ENCODE measurements around the gene ASPG. TPM values are rescaled to one million over a fixed set of nuclear protein-coding genes. Genes with fewer than 3 reads are reported as not detected.

Gene ASPG
- total RNA-seq, 1 experiment from 2014 or later, result not detected

- Histone ChIP-seq H4K20me1 (ENCODE audit: insufficient read depth, low read depth, low read length) (peaks cover 10% of the 10 kb centered on the region; the same call in 1 of the 2 replicates), H3K27ac (ENCODE audit: low read length) (no peak overlapping the region), H3K9ac (ENCODE audit: low read length) (no peak overlapping the region), H3K79me2 (ENCODE audit: low read length) (no peaks in the 10 kb centered on the region), H3K9me3 (ENCODE audit: low read length) (no peaks in the 10 kb centered on the region), H3K9me2 (replicated peaks; ENCODE audit: insufficient read depth, low read length) (no peaks in the 10 kb centered on the region), H3K36me3 (ENCODE audit: insufficient read depth, low read length) (no peaks in the 10 kb centered on the region), H3K4me2 (ENCODE audit: low read depth, low read length, poor library complexity, severe bottlenecking) (no peak overlapping the region), H3K27me3 (ENCODE audit: low read length) (no peaks in the 10 kb centered on the region), H2AFZ (ENCODE audit: low read length) (no peak overlapping the region), H3K4me1 (ENCODE audit: low read length) (no peaks in the 10 kb centered on the region), H3K4me3 (ENCODE audit: low read length) (no peak overlapping the region)
- DNase-seq, result no peak
These were observed 62.0 kb downstream of the ASPG start for GRCh38 chr14:104147346-104148125.

- H3K9me3 ChIP-seq (ENCODE audit: low read length), result no peaks in the 10 kb centered on the region
- peaks cover 10% of the 10 kb centered on the region; the same call in 1 of the 2 replicates for H4K20me1 ChIP-seq (ENCODE audit: insufficient read depth, low read depth, low read length)
- H3K4me3 ChIP-seq (ENCODE audit: low read length), result no peak overlapping the region
- H2AFZ ChIP-seq (ENCODE audit: low read length), result no peak overlapping the region
- H3K27me3 ChIP-seq (ENCODE audit: low read length), result no peaks in the 10 kb centered on the region
- H3K9me2 ChIP-seq (replicated peaks; ENCODE audit: insufficient read depth, low read length), result no peaks in the 10 kb centered on the region
- H3K79me2 ChIP-seq (ENCODE audit: low read length), result no peaks in the 10 kb centered on the region
- no peak overlapping the region for H3K27ac ChIP-seq (ENCODE audit: low read length)
- no peak for DNase-seq
- no peak overlapping the region for H3K4me2 ChIP-seq (ENCODE audit: low read depth, low read length, poor library complexity, severe bottlenecking)
- H3K4me1 ChIP-seq (ENCODE audit: low read length), result no peaks in the 10 kb centered on the region
- no peaks in the 10 kb centered on the region for H3K36me3 ChIP-seq (ENCODE audit: insufficient read depth, low read length)
- no peak overlapping the region for H3K9ac ChIP-seq (ENCODE audit: low read length)
These were observed 63.2 kb downstream of the ASPG start for GRCh38 chr14:104148433-104149277.

GRCh38 chr14:104149278-104149595 is 63.7 kb downstream of the ASPG start:
- Histone ChIP-seq H3K79me2 (ENCODE audit: low read length) (no peaks in the 10 kb centered on the region), H3K9me3 (ENCODE audit: low read length) (no peaks in the 10 kb centered on the region), H3K9me2 (replicated peaks; ENCODE audit: insufficient read depth, low read length) (no peaks in the 10 kb centered on the region), H3K27me3 (ENCODE audit: low read length) (no peaks in the 10 kb centered on the region), H2AFZ (ENCODE audit: low read length) (no peak overlapping the region), H3K4me3 (ENCODE audit: low read length) (no peak overlapping the region), H3K4me2 (ENCODE audit: low read depth, low read length, poor library complexity, severe bottlenecking) (no peak overlapping the region), H3K9ac (ENCODE audit: low read length) (no peak overlapping the region), H3K4me1 (ENCODE audit: low read length) (no peaks in the 10 kb centered on the region), H3K36me3 (ENCODE audit: insufficient read depth, low read length) (no peaks in the 10 kb centered on the region), H4K20me1 (ENCODE audit: insufficient read depth, low read depth, low read length) (peaks cover 6% of the 10 kb centered on the region; the same call in 1 of the 2 replicates), H3K27ac (ENCODE audit: low read length) (no peak overlapping the region)
- no peak for DNase-seq

DNA sequence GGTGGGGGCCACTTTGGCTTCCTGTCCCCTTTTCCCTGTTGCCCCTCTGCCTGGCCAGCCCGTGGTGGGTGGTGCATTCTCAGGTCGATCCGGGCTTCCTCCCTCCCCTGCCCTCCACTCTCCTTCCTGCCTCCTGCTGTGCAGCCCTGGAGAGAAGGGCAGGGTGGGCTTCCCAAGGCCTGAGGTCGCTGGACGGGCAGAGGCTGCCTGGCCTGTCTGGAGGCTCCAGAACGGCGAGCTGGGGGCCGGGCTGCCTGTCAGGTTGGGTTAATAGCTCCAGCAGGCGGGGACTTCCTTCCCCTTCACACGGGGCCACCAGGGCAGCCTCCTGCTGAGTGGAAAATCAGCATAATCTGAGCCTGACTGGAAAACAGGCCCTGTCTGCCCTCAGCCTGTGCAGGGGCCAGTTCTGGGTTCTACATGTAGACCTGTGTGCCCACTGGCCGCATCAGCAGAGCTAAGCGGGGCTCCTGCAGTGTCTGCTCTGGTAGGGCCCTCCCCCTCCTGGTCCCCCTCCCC is 64.2 kb downstream of the ASPG start:
- Histone ChIP-seq H3K4me1 (ENCODE audit: low read length) (no peaks in the 10 kb centered on the region), H3K4me3 (ENCODE audit: low read length) (no peak overlapping the region), H3K9me3 (ENCODE audit: low read length) (no peaks in the 10 kb centered on the region), H3K27ac (ENCODE audit: low read length) (no peak overlapping the region), H3K79me2 (ENCODE audit: low read length) (no peaks in the 10 kb centered on the region), H3K27me3 (ENCODE audit: low read length) (no peaks in the 10 kb centered on the region), H3K4me2 (ENCODE audit: low read depth, low read length, poor library complexity, severe bottlenecking) (no peak overlapping the region), H3K9me2 (replicated peaks; ENCODE audit: insufficient read depth, low read length) (no peaks in the 10 kb centered on the region), H3K36me3 (ENCODE audit: insufficient read depth, low read length) (no peaks in the 10 kb centered on the region), H3K9ac (ENCODE audit: low read length) (no peak overlapping the region), H4K20me1 (ENCODE audit: insufficient read depth, low read depth, low read length) (peaks cover 3% of the 10 kb centered on the region; the same call in 1 of the 2 replicates), H2AFZ (ENCODE audit: low read length) (no peak overlapping the region)
- no peak for DNase-seq

GRCh38 chr14:104150136-104151025 is 64.9 kb downstream of the ASPG start:
- Histone ChIP-seq H3K36me3 (ENCODE audit: insufficient read depth, low read length) (no peaks in the 10 kb centered on the region), H3K9me3 (ENCODE audit: low read length) (no peaks in the 10 kb centered on the region), H3K4me1 (ENCODE audit: low read length) (no peaks in the 10 kb centered on the region), H2AFZ (ENCODE audit: low read length) (no peak overlapping the region), H3K27me3 (ENCODE audit: low read length) (no peaks in the 10 kb centered on the region), H3K4me2 (ENCODE audit: low read depth, low read length, poor library complexity, severe bottlenecking) (no peak overlapping the region), H3K79me2 (ENCODE audit: low read length) (no peaks in the 10 kb centered on the region), H3K9me2 (replicated peaks; ENCODE audit: insufficient read depth, low read length) (no peaks in the 10 kb centered on the region), H3K9ac (ENCODE audit: low read length) (no peak overlapping the region), H3K4me3 (ENCODE audit: low read length) (no peak overlapping the region), H3K27ac (ENCODE audit: low read length) (no peak overlapping the region), H4K20me1 (ENCODE audit: insufficient read depth, low read depth, low read length) (peaks cover 3% of the 10 kb centered on the region; the same call in 1 of the 2 replicates)
- DNase-seq, result no peak

GRCh38 chr14:104151026-104151381 is 65.5 kb downstream of the ASPG start:
- Histone ChIP-seq H4K20me1 (ENCODE audit: insufficient read depth, low read depth, low read length) (peaks cover 3% of the 10 kb centered on the region; the same call in 1 of the 2 replicates), H3K79me2 (ENCODE audit: low read length) (no peaks in the 10 kb centered on the region), H3K9ac (ENCODE audit: low read length) (no peak overlapping the region), H3K9me2 (replicated peaks; ENCODE audit: insufficient read depth, low read length) (no peaks in the 10 kb centered on the region), H3K4me2 (ENCODE audit: low read depth, low read length, poor library complexity, severe bottlenecking) (no peak overlapping the region), H3K27me3 (ENCODE audit: low read length) (no peaks in the 10 kb centered on the region), H3K27ac (ENCODE audit: low read length) (no peak overlapping the region), H3K4me3 (ENCODE audit: low read length) (no peak overlapping the region), H3K4me1 (ENCODE audit: low read length) (no peaks in the 10 kb centered on the region), H3K9me3 (ENCODE audit: low read length) (no peaks in the 10 kb centered on the region), H3K36me3 (ENCODE audit: insufficient read depth, low read length) (no peaks in the 10 kb centered on the region), H2AFZ (ENCODE audit: low read length) (no peak overlapping the region)
- no peak for DNase-seq

- H3K9me2 ChIP-seq (replicated peaks; ENCODE audit: insufficient read depth, low read length), result no peaks in the 10 kb centered on the region
- no peak overlapping the region for H2AFZ ChIP-seq (ENCODE audit: low read length)
- no peaks in the 10 kb centered on the region for H3K79me2 ChIP-seq (ENCODE audit: low read length)
- no peak overlapping the region for H3K4me2 ChIP-seq (ENCODE audit: low read depth, low read length, poor library complexity, severe bottlenecking)
- H3K27ac ChIP-seq (ENCODE audit: low read length), result no peak overlapping the region
- no peaks in the 10 kb centered on the region for H3K9me3 ChIP-seq (ENCODE audit: low read length)
- H3K36me3 ChIP-seq (ENCODE audit: insufficient read depth, low read length), result no peaks in the 10 kb centered on the region
- DNase-seq, result no peak
- H3K4me1 ChIP-seq (ENCODE audit: low read length), result no peaks in the 10 kb centered on the region
- H3K9ac ChIP-seq (ENCODE audit: low read length), result no peak overlapping the region
- H3K27me3 ChIP-seq (ENCODE audit: low read length), result no peaks in the 10 kb centered on the region
- peaks cover 4% of the 10 kb centered on the region; the same call in 1 of the 2 replicates for H4K20me1 ChIP-seq (ENCODE audit: insufficient read depth, low read depth, low read length)
- no peak overlapping the region for H3K4me3 ChIP-seq (ENCODE audit: low read length)
These were observed 66.2 kb downstream of the ASPG start for GRCh38 chr14:104151566-104152245.
